ENCODE measurements around the gene B9D2.

Gene B9D2

DNA sequence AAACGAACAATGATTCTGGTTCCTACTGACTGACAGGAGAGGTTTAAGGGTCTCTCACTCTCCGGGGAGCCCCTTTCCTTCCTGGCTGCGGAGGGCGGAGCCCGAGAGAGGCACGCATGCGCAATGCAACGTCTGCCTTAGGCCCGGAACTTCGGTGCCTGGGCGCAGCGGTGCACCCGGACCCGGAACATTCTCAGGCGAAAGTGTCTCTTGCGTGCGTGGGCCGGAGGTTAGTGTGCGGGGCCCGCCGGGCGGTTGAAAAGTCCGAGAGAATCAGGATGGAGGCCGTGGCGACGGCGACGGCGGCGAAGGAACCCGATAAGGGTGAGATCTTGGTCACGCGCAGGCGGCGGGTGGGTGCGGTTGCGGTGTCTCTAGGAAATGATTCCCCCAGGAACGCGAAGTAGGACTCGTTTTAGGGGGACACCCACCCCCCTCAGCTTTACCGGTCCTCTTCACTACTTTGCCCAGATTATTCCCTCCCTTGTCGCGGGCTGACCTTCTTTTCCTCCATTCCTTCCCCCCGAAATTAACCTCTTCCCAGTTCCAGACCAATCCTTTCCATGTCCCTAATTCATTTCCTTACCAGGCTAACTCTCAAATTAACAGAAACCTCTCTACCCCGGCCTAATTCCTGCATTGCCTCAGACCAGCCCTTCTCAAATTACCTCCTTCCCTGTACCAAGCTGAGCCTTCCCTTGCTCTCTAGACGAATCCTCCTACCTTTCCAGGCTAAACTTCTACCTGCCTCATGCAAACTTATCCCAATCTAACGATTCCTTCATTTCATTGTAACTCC is 53.7 kb downstream of the B9D2 start, which contains the start of gene CCDC97:
CCDC97 (plus strand) TSS at position 140 of the 799 bp plus-strand sequence; CDS start at position 279, 139 bp downstream.
- DNase-seq: peak in 54 of 56 donors; percentile 50 to 91 (median 80)

DNA sequence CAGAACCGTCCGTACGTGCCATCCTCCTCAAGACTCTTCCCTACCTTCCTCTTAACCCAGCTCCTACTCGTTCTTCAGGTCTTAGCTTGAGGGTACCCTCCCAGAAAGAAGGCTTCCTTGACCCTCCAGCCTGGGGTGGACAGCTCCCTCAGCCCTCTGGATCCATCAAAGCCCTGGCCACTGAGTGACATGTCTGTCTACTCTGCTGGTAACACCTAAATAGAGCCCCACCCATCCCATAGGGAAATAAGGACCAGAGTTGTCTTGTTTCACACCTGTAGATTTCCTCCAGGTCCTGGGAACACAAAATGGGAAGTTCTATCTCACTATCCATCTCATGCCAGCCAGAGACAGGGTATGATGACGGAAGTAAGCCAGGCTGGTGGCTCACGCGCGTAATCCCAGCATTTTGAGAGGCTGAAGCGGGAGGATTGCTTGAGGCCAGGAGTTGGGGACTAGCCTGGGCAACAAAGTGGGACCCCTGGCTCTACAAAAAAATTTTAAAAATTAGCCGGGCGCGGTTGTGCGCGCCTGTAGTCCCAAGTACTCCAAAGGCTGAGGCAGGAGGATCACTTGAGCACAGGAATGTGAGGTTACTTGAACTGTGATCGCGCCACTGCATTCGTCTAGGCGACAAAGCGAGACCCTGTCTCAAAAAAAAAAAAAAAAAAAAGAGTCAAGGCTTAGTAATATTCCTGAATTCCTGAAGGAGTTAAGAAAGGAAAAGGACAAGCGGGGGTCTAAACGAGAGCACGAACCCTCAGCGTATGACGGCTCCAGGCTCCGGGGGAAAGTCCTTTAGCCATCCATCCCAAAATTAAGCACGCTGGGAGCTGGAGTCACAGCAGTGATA is 54.5 kb downstream of the B9D2 start:
- DNase-seq: peak in 6 of 56 donors; percentile 14 to 56 (median 24)

DNA sequence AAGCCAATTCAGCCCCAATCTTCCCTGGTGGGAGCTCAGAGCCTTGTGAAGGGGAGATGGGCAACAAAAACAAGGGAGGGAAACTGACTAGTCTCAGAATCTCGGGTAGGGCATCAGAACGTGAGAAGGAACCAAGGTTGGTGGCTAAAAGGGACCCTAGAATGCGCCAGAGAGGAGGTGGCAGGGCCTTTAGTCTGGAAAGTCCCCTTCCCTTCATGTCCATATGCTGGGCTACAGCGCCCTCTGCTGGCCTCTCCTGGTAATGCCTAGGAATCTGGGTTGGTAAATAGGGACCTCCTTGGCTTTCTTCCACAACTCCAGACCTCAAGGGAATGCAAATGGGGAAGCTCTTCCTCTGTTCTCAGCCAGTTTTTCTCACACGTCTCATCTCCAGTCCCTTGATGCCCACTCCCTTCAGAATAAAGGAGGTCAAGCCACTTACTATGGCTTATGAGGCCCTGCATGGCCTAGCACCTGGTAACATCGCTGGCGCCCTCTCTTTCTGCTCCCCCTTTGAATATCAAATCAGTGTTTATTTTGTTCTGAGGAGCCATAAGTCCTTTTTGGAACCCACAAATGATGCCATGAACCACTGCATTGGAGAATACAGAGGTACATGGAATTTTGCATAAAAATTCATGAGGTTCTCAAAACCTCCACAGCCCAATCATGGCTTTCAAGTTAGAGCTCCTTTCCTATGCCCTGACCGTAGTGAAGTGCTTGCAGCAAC is 55.3 kb downstream of the B9D2 start:
- peak in 54 of 56 donors; percentile 31 to 96 (median 78) for DNase-seq

DNA sequence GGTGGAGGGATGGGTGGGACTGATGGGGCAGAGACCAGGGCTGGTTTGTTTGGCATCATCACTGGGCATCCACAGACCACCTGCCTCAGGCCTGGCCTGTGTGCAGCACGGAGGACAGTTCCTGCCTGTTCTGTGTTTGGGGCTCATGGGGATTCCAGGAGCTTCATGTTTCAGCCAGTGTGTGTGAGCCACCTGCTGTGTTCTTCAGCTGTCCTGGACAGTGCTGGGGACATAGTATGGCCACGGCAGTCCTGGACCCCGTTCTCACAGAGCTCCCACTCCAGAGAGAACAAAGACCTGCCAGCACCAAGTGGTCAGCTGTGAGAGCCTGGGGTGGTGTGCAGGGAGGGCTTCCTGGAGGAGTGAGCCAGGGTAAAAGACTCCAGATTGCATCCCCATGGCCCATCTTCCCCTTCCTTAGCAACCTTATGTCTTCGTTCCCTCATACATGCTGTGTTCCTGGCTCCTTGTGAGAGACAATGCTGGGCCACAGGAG is 55.9 kb downstream of the B9D2 start:
- no peak for DNase-seq

DNA sequence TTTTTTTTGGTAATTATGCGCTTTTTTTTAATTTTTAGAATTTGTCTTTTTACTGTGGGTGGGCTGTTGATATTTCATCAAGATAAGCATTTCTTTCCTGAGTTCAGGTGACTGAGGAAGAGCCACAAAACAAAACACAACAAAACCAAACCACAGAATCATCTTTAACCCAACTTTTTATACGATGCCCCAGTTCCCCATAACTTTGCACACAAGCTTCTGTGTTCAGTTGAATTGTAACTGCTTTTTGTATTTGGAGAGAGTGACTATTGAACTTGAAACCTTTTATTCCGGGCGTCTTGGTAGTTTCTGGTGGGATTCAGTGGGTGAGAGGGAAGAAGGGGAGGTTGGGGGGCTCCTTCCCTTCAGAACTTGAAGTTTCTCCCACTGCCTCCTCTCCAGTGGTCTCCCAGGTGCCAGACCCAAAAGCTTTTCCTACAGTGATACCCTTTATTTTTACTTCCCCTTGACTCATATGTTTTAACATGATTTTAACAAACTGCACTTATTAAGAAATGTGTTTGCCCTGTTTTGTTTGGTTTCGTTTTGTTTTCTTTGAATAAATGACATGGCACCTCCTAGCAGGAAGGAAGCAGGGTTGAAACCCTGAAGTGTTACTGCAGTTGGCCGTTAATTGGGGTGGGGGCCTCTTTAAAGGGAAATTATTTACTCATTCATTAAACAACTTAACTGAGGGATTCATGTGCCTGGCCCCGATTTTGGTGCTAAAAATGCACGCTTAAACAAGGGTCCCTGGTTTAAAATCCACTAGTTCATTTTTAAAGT is 56.7 kb downstream of the B9D2 start:
- no peak for DNase-seq

DNA sequence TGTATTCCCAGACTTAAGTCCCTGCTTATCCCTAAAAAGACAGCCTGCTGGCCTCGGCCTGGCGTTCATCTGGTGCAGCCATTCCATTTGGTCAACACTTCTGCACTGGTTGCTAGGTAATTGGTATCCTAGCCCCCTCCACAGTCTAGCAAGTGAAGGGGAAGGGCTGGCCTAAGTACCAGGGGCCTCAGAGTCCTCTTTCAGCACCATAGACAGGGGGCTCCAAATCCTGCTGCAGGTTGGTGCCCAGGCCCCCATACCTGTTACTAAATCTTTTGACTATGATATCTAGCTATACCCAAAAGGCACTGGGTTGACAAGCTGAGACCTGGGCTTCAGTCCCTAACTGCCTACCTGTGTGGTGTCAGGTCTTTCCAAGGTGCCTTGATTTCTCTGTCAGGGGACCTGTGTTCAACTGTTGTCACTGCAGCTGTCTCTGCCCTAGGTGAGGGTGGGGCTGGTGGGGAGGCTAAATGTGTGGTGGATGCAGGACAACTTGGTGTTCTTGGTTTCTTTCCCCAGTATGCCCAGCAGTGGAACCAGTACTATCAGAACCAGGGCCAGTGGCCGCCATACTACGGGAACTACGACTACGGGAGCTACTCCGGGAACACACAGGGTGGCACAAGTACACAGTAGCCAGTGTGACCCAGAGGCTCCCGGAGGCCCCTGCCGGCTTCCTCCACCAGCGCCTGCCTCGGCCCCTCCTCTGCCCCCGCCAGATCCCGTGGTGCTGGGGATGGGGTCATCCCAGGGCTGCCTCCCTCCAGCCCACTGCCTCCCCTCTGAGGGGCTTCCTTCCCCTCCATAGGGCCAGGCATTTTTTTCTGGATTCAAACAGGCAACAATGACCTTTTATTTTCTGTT is 57.8 kb downstream of the B9D2 start:
- no peak for DNase-seq

DNA sequence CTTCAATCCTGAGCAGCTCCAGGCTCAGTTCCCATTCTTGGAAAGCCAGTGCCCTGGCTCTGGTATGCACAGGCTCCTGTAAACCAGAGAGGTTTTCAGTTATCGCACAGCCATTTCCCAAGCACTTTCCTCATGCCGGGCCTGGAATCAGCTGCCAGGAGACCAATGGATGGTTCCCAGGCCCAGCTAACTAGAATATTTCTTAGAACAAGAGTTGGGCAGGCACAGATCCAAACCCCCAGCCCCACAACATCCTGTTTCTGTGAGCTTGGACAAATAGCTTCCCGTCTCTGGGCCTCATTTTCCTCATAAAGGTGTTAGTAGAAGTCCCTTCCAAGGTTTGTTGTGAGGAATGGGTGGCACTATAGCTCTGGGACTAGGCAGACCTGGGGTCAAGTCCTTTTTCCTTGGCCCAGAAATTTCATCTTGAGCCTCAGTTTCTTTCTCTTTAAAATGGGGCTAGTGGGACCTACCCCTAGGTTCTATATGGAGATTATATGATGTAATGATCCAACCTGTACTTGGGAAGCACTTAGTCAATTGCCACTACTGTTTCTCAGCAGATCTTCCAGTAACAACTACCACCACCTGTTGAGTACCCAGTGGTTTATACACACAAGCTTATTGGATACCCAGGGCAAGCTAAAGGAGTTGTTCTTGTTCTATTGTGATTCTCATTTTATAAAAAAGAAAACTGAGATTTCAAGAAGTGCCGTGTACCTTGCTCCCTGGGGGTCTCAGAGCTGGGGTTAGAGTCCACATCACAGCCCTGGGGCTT is 59.1 kb downstream of the B9D2 start:
- no peak for DNase-seq

Measured in nucleus accumbens (tissue), 56 donors.